GM12892 (cell line): ENCODE data around the gene MEDAG.

ENCODE experiments used
- DNase-seq: peaks from one replicate; pipeline ENCODE4 v3.0.0; 2011; ENCODE audit not compliant: insufficient read length
- FAIRE-seq: peaks from 2 replicates; lab custom pipeline; 2011; peaks lifted over from hg19 to GRCh38; lab: Jason Lieb, UNC
- POLR2A ChIP-seq: IDR thresholded peaks from 2 replicates; pipeline ENCODE4 v1.6.1; 2011; ENCODE audit warnings: low read depth, low read length, control low read depth
- POLR2AphosphoS5 ChIP-seq: IDR thresholded peaks from 2 replicates; pipeline ENCODE4 v1.6.1; 2011; ENCODE audit warnings: low read depth, low read length, control low read depth
- TAF1 ChIP-seq: IDR thresholded peaks from 2 replicates; pipeline ENCODE4 v1.6.1; 2011; ENCODE audit warnings: low read depth, mild to moderate bottlenecking, control low read depth, low read length, borderline replicate concordance

The MEDAG gene

DNA sequence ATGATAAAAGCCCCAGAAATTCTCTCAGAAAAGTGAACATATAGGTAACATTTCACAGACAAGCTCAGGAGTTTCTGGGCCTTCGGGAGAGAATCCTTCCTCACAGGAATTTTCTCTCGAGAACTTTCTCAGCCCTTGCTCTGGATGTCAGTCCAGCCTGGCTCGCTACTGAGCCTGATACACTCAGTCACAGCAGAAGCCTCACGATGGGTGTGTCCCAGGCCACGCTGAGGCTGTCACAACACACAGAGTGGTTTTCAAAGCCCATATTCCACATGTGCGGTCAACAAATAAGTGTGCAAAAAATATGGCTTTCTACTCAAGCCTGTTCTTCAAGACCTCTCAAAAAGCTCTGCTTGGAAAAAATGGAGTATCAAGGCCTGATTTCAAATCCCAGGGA lies 31.5 kb upstream of the MEDAG start:
- FAIRE-seq (no peak), DNase-seq (no peak)
- TF ChIP-seq POLR2A (no peak), TAF1 (no peak), POLR2AphosphoS5 (no peak)

DNA sequence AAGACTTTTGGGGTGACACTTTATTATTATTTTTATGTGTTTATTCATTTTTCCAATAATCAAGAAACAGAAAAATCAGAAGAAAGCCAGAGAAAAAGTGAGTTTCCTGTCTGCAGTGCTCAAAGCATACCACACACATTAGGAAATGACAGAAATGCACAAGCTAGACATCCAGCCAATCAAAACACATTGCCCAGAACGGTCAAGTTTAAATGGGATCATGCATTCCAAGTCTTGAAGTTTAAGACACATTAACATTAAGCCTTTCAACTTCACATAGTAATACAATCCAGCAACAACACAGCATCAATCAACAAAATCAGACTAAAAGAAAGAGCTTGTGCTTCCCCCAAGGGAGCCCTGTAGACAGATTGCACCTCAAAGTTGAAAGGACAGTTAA lies 28.7 kb upstream of the MEDAG start:
- FAIRE-seq (no peak), DNase-seq (no peak)
- TF ChIP-seq POLR2AphosphoS5 (no peak), POLR2A (no peak), TAF1 (no peak)

DNA sequence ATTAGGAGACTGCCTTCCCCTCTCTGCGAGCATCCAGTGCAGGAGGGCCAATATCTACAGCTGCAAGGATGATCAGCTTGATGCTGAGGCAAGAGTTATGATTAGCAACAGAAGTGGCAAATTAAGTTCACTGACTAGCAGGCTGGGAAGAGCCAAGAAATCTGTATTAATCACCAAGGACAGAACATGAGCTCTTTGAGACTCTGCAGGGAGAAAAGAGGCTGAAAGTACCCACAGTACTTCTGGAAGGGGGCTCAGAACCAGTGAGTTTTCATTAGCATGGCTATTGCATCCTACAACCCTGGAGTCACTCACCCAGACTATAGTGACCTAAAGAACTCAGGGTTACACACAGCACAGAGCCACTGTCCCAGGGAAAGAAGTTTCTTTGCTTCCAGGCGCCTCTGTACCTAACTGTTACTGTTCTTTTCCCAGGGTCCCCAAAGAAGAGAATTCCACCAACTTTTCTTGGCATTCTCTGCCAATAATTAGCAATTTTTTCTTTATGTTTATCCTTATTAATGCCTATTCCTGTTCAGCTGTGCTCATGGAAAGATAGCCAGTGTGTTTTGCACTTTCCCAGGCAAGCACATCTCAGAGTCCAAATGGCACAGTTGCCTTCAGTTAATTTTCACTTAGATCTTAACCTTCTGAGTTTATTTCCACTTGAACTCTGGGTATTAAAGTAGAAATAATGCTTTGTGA lies 25.8 kb upstream of the MEDAG start:
- FAIRE-seq (no peak), DNase-seq (no peak)
- TF ChIP-seq POLR2A = no peak
- TF ChIP-seq TAF1 = no peak
- TF ChIP-seq POLR2AphosphoS5 = no peak

DNA sequence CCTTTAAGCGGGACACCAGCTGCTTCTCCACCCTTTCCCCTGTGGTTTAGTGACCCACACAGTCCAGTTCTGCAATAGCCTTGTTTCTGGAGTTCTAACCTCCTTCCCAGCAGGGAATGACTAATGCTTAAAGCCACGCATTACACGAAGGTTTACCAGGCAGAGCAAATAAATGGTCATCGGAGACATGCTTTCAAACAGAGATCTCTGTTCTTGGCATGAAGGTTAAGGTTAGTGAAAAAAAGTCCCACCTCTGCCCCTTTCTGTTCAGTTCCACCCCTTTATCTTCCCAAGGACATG lies 25.3 kb upstream of the MEDAG start:
- FAIRE-seq (no peak), DNase-seq (no peak)
- TF ChIP-seq POLR2A (no peak), TAF1 (no peak), POLR2AphosphoS5 (no peak)

DNA sequence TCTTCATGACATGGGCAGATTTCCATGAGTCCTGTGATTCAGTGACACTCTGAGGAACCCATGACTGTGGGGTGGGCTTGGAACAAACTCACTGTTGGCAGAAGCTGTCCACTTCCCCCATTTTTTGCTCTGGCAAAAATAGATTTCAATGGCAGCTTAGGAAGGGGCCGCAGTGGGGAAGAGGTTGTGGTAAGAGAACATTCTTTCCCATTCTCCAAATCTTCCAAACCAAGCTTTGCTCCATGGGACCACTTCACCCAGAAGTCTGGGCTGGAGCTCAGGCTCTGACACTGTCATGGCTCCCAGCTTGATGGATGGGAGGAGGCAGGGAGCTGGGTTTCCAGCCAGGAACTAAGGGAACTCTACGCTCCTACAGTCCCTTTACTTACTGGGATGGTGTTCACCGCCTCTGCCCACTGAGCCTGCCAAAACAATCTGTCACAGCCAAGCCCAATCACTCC lies 24.9 kb upstream of the MEDAG start:
- TF ChIP-seq POLR2A (no peak), TAF1 (no peak), POLR2AphosphoS5 (no peak)
- FAIRE-seq (no peak), DNase-seq (no peak)

DNA sequence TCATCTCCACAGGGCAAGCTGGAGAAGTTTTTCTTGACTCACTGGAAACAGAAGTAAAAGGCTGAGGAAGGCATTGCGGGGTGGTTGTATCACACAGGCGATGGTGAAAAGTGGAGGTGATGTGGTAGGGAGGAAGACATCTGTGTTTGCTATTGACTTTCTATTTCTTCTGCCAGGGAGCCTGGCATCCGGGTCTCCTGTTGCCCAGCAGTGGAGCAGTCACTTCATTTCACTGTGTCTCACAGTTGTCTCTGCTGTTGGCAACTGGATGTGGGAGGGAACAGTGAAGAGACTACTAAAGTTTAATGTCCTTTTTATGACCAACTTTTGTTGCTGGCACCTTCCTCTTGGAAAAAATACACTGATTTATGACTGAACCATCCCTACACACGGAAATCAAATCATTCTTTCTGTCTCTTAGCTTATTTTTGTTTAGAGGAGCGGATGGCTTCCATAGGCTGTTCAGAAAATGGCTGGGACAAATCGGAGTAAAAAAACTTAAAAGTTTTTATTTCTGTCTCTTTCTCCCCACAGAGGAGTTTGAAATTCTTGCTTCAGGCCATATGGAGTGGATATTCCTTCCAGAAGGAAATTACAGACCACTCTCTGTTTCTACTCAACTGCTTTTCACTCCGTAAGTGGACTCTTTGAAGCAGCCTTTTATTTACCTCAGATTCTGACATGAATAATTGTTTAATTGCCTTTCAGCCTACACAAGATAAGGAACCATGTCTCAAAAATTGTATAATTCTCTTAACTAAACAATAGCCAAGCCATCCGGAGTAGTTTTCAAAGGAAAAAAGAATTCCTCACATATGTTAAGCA lies 23.8 kb upstream of the MEDAG start:
- DNase-seq (no peak), FAIRE-seq (no peak)
- TF ChIP-seq POLR2AphosphoS5 (no peak), TAF1 (no peak), POLR2A (no peak)

DNA sequence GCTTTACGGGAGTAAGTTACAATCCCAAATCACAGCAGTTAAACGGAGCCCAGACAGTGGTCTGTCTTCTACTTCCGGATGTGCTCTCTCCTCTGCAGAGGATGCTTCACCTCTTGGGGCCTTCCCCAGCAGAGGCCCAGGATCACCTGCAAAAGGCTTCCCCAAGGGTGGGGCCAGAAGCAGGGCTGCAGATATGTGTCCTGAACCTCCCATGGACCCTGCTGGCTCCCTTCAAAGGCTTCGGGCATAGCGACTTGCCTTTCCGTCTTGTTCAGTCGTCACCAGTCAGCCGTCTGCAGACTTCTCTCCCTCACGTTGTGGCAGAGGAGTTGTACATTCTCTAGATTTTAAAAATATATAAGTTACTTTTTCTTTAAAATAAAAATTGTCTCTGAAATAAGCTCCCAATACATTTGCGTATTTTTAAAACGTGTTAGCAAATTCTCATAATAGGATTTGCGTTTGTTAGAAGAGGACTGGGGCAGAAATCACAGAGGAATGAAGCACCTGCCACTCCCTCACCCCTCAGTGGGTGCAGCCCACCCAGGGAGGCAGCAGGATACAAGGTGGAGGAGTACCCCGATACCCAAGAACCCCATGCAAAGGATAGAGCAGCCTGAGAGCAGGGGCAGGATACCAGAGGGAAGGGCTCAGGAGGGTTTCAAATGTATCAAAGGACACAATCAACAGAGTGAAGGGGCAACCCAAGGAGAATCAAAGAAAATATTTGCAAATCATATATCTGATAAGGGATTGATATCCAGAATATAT lies 22.9 kb upstream of the MEDAG start:
- DNase-seq (no peak), FAIRE-seq (no peak)
- no peak for TF ChIP-seq TAF1
- TF ChIP-seq POLR2A = no peak
- no peak for TF ChIP-seq POLR2AphosphoS5

DNA sequence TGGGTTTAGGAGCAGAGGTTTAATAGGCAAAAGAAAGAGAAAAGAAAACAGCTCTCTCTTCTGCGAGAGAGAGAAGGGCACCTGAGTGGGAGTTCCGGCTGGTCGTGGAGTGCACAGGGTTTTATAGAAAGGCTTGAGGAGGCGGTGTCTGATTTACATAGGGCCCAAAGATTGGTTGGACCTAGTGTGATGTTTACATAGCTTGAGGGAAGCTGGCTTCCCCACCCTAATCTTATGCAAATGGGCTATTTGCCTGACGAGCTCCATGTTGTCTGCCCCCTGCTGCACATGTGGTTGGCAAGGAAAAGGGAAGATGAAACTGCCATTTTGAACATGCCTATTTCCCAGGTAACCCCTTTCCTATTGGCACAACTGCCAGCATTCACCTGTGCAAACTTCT lies 21.5 kb upstream of the MEDAG start:
- no peak for DNase-seq
- no peak for TF ChIP-seq POLR2A
- no peak for TF ChIP-seq POLR2AphosphoS5
- TF ChIP-seq TAF1 = no peak
- FAIRE-seq = no peak

DNA sequence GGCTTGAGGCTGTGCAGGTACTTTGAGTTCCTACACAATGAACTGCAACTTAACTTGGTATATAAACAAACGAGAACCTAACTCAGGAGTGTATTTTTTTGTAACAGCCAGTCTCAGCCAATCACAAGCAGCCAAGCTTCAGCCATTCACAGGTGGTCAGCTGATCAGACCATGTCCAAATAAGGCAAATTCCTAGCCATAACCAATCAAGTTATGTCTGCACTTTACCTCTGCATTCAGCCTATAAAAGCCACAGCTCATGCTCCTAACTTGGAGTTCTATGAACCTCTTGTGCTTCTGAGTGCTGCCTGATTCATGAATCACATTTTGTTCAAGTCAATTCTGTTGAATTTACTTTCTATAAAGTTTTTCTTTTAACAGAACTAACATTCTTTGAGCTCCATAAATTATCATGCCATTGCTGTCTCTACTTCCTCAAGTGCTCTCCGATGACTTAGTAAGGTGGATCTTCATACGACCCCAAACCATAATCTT lies 16.8 kb upstream of the MEDAG start:
- DNase-seq (no peak), FAIRE-seq (no peak)
- TF ChIP-seq POLR2AphosphoS5 (no peak), POLR2A (no peak), TAF1 (no peak)

DNA sequence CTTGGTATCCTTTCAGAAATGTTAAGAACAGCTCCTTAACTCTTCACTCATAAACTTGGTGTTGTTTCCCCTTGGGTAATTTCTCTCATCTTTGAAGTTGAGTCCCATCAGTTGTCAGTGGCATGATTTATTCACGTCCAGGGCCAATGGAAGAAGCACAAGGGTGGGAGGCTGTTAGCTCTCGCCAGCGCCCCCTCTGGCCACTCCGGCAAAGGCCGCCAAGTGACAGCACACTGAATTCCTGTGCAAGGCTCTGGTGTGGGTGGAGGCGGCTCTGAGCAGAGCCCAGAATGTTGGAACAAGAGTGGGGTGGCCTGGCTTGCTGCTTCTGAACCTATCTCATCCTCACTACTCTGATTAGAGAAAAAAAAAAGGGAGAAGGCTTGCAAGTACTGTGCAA lies 13.1 kb upstream of the MEDAG start:
- TF ChIP-seq POLR2AphosphoS5 (no peak), TAF1 (no peak), POLR2A (no peak)
- FAIRE-seq = no peak
- DNase-seq = no peak

DNA sequence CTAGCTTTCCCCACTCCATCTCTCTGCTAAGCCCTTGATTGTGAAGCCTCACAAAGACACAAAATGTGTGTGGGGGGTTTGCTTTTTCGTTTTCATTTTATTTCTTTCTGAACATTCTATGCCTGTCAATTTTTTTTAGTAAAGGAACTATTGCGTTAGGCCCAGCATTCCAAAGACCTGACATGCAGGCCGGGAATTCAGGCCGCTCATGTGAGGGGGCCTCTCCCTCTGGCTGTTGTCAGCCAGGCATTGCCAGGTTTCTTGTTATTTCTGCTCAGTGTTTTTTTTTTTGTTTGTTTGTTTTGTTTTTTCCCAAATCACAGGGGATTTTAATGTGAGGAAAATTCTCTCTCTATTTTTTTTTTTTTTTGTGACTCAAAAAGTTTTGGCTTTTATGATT lies 10.3 kb upstream of the MEDAG start:
- no peak for FAIRE-seq
- TF ChIP-seq POLR2A (no peak), POLR2AphosphoS5 (no peak), TAF1 (no peak)
- no peak for DNase-seq

DNA sequence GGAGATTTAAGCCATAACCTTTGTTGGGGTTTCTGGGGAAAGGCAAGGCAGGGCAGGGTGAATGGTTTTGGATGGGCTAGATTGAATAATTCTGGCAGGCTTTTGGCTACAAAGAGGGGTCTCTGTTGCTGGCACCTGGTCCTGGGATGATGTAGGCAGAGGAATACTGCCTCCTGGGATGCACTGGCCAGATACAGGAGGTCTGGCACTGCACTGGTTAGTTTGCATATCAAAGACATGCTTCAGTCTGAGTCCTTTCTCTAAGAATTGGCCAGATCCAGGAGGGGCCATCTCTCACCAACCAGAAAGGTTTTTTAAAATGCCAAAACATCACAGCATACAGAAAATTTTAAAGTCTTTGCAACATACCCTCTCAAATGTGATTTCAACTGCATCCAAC lies 8.0 kb upstream of the MEDAG start:
- DNase-seq (no peak), FAIRE-seq (no peak)
- no peak for TF ChIP-seq POLR2A
- no peak for TF ChIP-seq TAF1
